HL-60 (cell line): ENCODE data around the gene SEC14L2.

Experiments
- DNase-seq, 2 experiments: peaks; one replicate each; pipeline ENCODE4 v3.0.0-alpha.2; 2010 to 2020; ENCODE audit warnings: low read depth in 1 of 2, low spot score in 1 of 2
- H3K27ac ChIP-seq: fragments of 250-450 bp; sonication (Bioruptor Pico); replicated peaks from 2 replicates; pipeline ENCODE4 v1.5.1; 2020; ENCODE audit warnings: mild to moderate bottlenecking, moderate library complexity
- H3K27me3 ChIP-seq: fragments of 250-450 bp; sonication (Bioruptor Pico); 2 replicates; pipeline ENCODE4 v1.5.1; 2021; ENCODE audit warnings: mild to moderate bottlenecking, moderate library complexity; ENCODE audit not compliant: insufficient read depth, poor library complexity, severe bottlenecking
- H3K4me3 ChIP-seq: replicated peaks from 2 replicates; pipeline ENCODE4 v1.5.1; 2011; ENCODE audit warnings: mild to moderate bottlenecking, control low read depth, low read length; ENCODE audit not compliant: insufficient read depth
- GABPA ChIP-seq: IDR thresholded peaks from 2 replicates; pipeline ENCODE4 v1.6.1; 2012; ENCODE audit warnings: low read depth
- POLR2AphosphoS5 ChIP-seq: IDR thresholded peaks from 2 replicates; pipeline ENCODE4 v1.6.1; 2012; ENCODE audit warnings: low read depth
- SPI1 ChIP-seq: IDR thresholded peaks from 2 replicates; pipeline ENCODE4 v1.6.1; 2012; ENCODE audit warnings: low read depth, mild to moderate bottlenecking, borderline replicate concordance
- TF ChIP-seq, protein P1 (sequence below): IDR thresholded peaks from one replicate; pipeline ENCODE4 v1.5.1; 2011; ENCODE audit warnings: low read length, control low read depth, inconsistent platforms; ENCODE audit not compliant: insufficient read depth
- TF ChIP-seq, protein P2 (sequence below): IDR thresholded peaks from 2 replicates; pipeline ENCODE4 v1.6.1; 2012; ENCODE audit warnings: low read depth; ENCODE audit not compliant: insufficient replicate concordance

SEC14L2 gene

DNA sequence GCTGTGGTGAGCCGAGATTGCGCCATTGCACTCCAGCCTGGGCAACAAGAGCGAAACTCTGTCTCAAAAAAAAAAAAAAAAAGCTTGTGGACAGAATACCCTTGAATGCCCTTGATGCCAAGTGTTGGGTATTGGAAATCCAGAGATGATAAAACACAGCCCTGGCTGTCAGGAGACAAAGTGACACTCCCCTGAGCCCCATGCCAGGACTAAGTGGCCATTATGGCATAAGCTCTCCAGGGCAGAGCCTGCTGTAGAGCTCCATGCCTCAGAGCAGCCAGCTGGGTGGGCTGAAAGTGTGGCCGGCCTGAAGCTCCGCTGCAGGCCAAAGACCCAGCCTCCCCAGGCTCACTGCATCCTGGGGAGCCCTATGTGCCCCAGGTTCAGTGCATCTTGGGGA lies 14.5 kb upstream of the SEC14L2 start:
- Histone ChIP-seq H3K4me3 (no peak overlapping the region), H3K27ac (no peak overlapping the region), H3K27me3 (no peaks in the 10 kb centered on the region)
- no peak for DNase-seq
- TF ChIP-seq GABPA (no peak), SPI1 (no peak), POLR2AphosphoS5 (no peak)
- TF ChIP-seq, protein P1, sequence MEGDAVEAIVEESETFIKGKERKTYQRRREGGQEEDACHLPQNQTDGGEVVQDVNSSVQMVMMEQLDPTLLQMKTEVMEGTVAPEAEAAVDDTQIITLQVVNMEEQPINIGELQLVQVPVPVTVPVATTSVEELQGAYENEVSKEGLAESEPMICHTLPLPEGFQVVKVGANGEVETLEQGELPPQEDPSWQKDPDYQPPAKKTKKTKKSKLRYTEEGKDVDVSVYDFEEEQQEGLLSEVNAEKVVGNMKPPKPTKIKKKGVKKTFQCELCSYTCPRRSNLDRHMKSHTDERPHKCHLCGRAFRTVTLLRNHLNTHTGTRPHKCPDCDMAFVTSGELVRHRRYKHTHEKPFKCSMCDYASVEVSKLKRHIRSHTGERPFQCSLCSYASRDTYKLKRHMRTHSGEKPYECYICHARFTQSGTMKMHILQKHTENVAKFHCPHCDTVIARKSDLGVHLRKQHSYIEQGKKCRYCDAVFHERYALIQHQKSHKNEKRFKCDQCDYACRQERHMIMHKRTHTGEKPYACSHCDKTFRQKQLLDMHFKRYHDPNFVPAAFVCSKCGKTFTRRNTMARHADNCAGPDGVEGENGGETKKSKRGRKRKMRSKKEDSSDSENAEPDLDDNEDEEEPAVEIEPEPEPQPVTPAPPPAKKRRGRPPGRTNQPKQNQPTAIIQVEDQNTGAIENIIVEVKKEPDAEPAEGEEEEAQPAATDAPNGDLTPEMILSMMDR = no peak
- TF ChIP-seq, protein P2, sequence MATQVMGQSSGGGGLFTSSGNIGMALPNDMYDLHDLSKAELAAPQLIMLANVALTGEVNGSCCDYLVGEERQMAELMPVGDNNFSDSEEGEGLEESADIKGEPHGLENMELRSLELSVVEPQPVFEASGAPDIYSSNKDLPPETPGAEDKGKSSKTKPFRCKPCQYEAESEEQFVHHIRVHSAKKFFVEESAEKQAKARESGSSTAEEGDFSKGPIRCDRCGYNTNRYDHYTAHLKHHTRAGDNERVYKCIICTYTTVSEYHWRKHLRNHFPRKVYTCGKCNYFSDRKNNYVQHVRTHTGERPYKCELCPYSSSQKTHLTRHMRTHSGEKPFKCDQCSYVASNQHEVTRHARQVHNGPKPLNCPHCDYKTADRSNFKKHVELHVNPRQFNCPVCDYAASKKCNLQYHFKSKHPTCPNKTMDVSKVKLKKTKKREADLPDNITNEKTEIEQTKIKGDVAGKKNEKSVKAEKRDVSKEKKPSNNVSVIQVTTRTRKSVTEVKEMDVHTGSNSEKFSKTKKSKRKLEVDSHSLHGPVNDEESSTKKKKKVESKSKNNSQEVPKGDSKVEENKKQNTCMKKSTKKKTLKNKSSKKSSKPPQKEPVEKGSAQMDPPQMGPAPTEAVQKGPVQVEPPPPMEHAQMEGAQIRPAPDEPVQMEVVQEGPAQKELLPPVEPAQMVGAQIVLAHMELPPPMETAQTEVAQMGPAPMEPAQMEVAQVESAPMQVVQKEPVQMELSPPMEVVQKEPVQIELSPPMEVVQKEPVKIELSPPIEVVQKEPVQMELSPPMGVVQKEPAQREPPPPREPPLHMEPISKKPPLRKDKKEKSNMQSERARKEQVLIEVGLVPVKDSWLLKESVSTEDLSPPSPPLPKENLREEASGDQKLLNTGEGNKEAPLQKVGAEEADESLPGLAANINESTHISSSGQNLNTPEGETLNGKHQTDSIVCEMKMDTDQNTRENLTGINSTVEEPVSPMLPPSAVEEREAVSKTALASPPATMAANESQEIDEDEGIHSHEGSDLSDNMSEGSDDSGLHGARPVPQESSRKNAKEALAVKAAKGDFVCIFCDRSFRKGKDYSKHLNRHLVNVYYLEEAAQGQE = no peak

DNA sequence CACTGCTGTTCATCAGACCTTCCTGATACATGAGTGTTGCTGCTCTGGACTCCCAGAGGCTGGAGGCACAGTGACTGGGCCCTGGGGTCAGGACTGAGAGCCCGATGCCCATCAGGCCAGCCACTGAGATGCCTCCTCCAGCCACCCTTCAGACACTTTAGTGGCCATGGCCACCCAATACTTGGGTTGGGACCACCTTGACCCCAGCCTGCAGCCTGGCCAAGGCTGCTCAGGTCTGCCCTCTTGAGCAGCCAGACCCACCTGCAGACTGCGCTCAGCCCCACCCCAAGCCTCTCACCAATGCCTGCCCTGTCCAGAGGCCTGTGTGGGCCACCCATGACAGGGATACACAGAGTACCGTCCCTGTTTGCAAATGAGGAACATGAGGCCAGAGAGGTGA lies 13.8 kb upstream of the SEC14L2 start:
- TF ChIP-seq POLR2AphosphoS5 = no peak
- TF ChIP-seq, protein P1 = no peak
- no peak for TF ChIP-seq SPI1
- TF ChIP-seq, protein P2 = no peak
- TF ChIP-seq GABPA = no peak

DNA sequence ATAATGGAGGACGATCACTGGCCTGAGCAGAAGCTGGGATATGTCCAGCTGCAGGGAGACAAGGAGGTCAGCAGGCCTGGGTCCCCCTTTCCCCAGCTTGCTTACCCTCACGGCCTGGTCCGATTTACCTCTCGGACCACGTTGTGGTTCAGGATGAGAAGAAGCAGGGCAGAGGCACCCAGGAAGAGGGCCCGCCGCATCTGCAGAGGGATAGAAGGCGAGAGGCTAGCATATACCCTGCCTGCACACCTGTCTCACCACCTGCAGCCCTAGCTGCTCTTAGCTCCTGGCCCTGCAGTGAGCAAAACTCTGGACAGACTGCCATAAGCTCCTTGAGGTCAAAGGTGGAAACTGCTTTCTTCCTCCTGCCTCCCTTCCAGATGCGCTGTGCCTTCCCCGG lies 10.9 kb upstream of the SEC14L2 start:
- no peaks in the 10 kb centered on the region for H3K27me3 ChIP-seq
- H3K4me3 ChIP-seq = no peak overlapping the region
- TF ChIP-seq GABPA (no peak), SPI1 (no peak), POLR2AphosphoS5 (no peak)
- TF ChIP-seq, protein P1 = no peak
- TF ChIP-seq, protein P2 = no peak
- no peak overlapping the region for H3K27ac ChIP-seq
- DNase-seq = no peak

More for the DNA sequence above, 13.8 kb upstream of the SEC14L2 start:
- H3K27me3 ChIP-seq = no peaks in the 10 kb centered on the region
- no peak overlapping the region for H3K4me3 ChIP-seq
- H3K27ac ChIP-seq = no peak overlapping the region
- no peak for DNase-seq
